Left cardiac atrium (tissue), 4 donors: ENCODE measurements around the gene KRT28. TPM values are rescaled to one million over a fixed set of nuclear protein-coding genes. Genes with fewer than 3 reads are reported as not detected.

Experiments
- ATAC-seq, 2 donors: fragments of 200-7000 bp; cut with Tn5 transposase; one replicate each; pipeline ENCODE4 v1.9.1; 2020; ENCODE audit warnings: mild to moderate bottlenecking in 2 of 2, moderate library complexity in 2 of 2
- DNase-seq: peaks from one replicate; pipeline ENCODE4 v3.0.0-alpha.2; 2020
- intact Hi-C, 2 donors: fragments of 100-400 bp; cut with DNase I; formaldehyde crosslinking; loops; one replicate each; pipeline versions ENCODE4 v1.14.1 to v1.15.1; 2022 to 2023
- long read RNA-seq: library from polyadenylated mRNA; unstranded; transcript quantifications from one replicate; pipeline ENCODE4 v2.0.0, GENCODE V29; 2021
- total RNA-seq, 2 donors: library from RNA; stranded (reverse); fragmentation: NEBNext Ultra II Directional; extraction: Animal tissue kit (Norgen Biotek cat#: 25700); gene quantifications; one replicate each; pipeline ENCODE4 v1.2.1, GENCODE V29; 2021
- donor health status: DM: no; HTN: yes; CAD: no.
- donor health status: DM: no; HTN: yes; CAD: no; lungs with severe emphysema.
- donor health status: DM: yes; HTN: yes; CAD: no.
- donor health status: Dilated cardiomyopathy.

The KRT28 gene
- total RNA-seq, result not detected
- long read RNA-seq, result 0 reads

- DNase-seq, result no peak
- ATAC-seq, result no peak
- intact Hi-C loops, result loop anchor here (5.0 to 10.0 kb wide), 2 partner anchors 175 to 862 kb away; no protein-coding TSS in a partner anchor
Measured at GRCh38 chr17:40799859-40800258, at the start of gene KRT28. Gene KRT28, minus strand, starts transcription at chr17:40799959. Its CDS starts 66 bp downstream, at chr17:40799893.

- ATAC-seq (no peak), DNase-seq (no peak)
- intact Hi-C loops, result no loop called here
Measured at GRCh38 chr17:40848583-40849235, 49.0 kb upstream of the KRT28 start.

- intact Hi-C loops, result no loop called here
- DNase-seq (no peak), ATAC-seq (no peak)
Measured at GRCh38 chr17:40846515-40847144, 46.9 kb upstream of the KRT28 start.

GRCh38 chr17:40844671-40845107 lies 44.9 kb upstream of the KRT28 start:
- intact Hi-C loops, result no loop called here
- no peak for DNase-seq
- no peak for ATAC-seq

- ATAC-seq (no peak), DNase-seq (no peak)
- intact Hi-C loops, result no loop called here
Measured at GRCh38 chr17:40843242-40843641, 43.5 kb upstream of the KRT28 start.

- intact Hi-C loops, result no loop called here
- ATAC-seq (no peak), DNase-seq (no peak)
Measured at GRCh38 chr17:40841246-40841645, 41.5 kb upstream of the KRT28 start.

- intact Hi-C loops, result no loop called here
- ATAC-seq (no peak), DNase-seq (no peak)
Measured at GRCh38 chr17:40839194-40839593, 39.4 kb upstream of the KRT28 start.

- intact Hi-C loops, result no loop called here
- ATAC-seq, result no peak
- no peak for DNase-seq
Measured at GRCh38 chr17:40836020-40836419, 36.3 kb upstream of the KRT28 start.

GRCh38 chr17:40833882-40834281 lies 34.1 kb upstream of the KRT28 start:
- intact Hi-C loops, result no loop called here
- ATAC-seq, result no peak
- DNase-seq, result no peak

- intact Hi-C loops, result no loop called here
- ATAC-seq, result no peak
- DNase-seq, result no peak
Measured at GRCh38 chr17:40832840-40833239, 33.1 kb upstream of the KRT28 start.

- no peak for ATAC-seq
- no peak for DNase-seq
- intact Hi-C loops, result no loop called here
Measured at GRCh38 chr17:40830085-40830776, 30.5 kb upstream of the KRT28 start.

GRCh38 chr17:40828454-40829044 lies 28.8 kb upstream of the KRT28 start:
- intact Hi-C loops, result no loop called here
- DNase-seq (no peak), ATAC-seq (peak in 1 of 2 donors; percentile 65)

- DNase-seq (no peak), ATAC-seq (peak in 1 of 2 donors; percentile 97)
- intact Hi-C loops, result no loop called here
Measured at GRCh38 chr17:40827746-40828453, 28.1 kb upstream of the KRT28 start.

- ATAC-seq, result no peak
- intact Hi-C loops, result no loop called here
- DNase-seq, result no peak
Measured at GRCh38 chr17:40825599-40825998, 25.8 kb upstream of the KRT28 start.

GRCh38 chr17:40824015-40824832 lies 24.5 kb upstream of the KRT28 start:
- DNase-seq, result no peak
- ATAC-seq, result no peak
- intact Hi-C loops, result no loop called here

GRCh38 chr17:40822132-40822812 lies 22.5 kb upstream of the KRT28 start, which contains the start of gene KRT10:
Gene KRT10, minus strand, starts transcription at chr17:40822614. Its CDS starts 29 bp downstream, at chr17:40822585.
- DNase-seq (no peak), ATAC-seq (no peak)
- intact Hi-C loops, result no loop called here

GRCh38 chr17:40821536-40821935 lies 21.8 kb upstream of the KRT28 start:
- intact Hi-C loops, result no loop called here
- no peak for DNase-seq

More at GRCh38 chr17:40821536-40821935, 21.8 kb upstream of the KRT28 start:
- ATAC-seq, result no peak
